HG03045 (cell line): Measurements from ENCODE around the gene HCN1.
"Not testable (repeated sequence)": the region's sequence is repeated elsewhere in the genome, so short reads cannot be mapped to it uniquely, and the experiment has no call there.

ENCODE experiments used
- ATAC-seq: cut with Tn5 transposase; IDR thresholded peaks from one replicate; pipeline ENCODE4 v1.9.1; 2021; ENCODE audit warnings: mild to moderate bottlenecking, moderate library complexity; ENCODE audit not compliant: unreplicated experiment

Gene HCN1

DNA sequence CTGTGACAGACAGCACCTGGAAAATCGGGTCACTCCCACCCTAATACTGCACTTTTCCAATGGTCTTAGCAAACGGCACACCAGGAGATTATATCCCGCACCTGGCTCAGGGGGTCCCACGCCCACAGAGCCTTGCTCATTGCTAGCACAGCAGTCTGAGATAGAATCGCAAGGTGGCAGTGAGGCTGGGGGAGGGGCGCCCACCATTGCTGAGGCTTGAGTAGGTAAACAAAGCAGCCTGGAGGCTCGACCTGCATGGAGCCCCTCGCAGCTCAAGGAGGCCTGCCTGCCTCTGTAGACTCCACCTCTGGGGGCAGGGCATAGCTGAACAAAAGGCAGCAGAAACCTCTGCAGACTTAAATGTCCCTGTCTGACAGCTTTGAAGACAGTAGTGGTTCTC, 383.6 kb downstream of the HCN1 start:
- ATAC-seq: not testable (repeated sequence)

DNA sequence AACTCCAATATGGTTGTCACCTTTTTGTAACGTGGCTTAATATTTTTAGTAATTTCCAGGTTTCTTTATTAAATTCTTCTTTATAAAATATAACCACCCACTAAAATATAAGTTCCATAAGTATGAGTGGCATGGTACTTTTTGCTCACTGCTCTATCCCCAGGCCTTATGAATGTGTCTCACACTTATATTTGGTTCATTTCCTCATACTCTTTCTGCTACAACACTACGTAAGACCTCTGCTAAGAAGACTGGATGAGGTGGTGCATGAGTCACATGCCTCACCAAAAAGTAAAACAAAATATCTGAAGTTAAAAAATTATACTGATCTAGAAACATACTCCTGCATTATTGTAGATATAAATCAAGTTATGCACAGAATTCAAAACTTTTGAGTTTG, 400.9 kb downstream of the HCN1 start:
- no peak for ATAC-seq

DNA sequence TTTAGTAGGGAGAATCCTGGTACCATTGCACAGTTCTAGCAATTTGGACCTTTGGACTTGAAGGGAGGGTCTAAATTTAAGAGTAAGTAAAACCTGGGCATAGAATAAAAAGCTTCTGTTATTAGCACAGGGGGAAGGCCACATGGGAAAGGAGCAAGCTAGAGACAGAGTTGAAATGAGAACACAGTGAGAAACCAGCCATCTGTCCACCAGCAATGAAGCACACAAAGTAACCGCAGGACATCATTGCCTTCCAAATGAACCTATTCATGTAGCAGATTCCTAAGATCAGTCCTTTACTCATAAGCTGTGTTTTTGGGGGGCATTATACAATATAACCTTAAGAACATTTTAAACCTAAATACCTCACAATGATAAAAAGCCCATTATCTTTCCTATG, 407.4 kb downstream of the HCN1 start:
- ATAC-seq: no peak

DNA sequence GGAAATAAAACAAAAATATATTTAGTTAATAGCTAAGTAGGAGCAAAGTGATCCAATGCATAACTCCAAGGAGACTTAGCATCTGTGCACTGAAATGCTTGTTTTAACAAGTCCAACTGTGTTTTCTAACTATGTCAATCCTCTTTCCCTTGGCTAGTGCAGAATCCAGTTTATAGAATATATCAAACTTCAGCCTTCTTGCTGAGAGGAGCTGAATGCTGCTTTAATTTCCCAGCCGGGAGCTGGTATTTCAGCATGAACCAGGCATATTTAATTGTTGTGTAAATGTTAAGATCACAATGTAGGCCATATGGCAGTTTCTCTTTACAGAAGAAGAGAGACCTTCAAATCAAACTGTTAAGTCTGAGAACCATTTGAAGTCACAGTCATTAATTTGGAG, 411.7 kb downstream of the HCN1 start:
- ATAC-seq: no peak

DNA sequence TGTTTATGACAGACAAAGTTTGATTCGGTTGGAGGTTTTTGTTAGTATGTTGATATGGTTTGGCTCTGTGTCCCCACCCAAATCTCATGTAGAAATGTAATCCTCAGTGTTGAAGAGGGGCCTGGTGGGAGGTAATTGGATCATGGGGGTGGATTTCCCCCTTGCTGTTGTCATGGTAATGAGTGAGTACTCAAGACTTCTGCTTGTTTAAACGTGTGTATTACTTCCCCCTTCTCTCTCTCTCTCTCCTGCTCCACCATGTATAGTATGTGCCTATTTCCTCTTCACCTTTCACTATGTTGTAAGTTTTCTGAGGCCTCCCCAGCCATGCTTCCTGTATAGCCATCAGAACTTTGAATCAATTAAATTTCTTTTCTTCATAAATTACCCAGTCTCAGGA, 415.1 kb downstream of the HCN1 start:
- no peak for ATAC-seq

DNA sequence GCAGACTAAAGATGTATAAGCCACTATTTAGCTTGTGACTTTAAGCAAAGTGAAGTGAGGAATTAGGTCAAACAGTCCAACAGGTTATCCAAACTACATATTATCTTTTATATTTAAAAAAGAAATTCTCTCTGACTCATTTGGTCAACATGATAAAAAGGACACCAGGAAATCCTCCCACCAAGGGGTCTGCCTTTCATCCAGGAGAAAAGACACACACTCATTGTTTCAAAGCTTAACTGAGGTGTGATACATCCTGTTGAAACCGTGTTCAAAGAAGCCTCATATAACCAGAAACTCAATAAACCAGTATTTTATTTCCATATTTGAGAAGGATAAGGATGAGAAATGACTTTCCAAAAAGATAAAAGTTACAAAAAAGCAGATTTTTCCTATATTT, 417.1 kb downstream of the HCN1 start:
- ATAC-seq: no peak

DNA sequence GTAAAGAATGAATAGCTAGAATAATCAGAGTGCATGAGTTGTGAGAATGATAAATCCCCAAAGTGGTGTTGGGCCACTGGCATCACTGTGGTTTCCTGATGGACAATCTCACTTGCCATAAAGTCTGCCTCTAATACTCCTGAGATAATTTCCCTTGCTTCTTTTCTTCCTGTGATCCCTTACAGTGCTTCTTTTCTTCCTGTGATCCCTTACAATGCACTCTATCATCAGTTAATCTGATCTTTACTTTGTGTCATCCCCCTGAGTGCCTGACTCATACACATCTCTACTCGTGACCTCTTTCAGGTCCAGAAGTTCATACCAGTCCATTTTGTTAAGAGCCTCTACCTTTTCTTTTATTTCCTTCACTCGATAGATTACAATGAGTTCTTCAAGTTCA, 418.3 kb downstream of the HCN1 start:
- no peak for ATAC-seq

DNA sequence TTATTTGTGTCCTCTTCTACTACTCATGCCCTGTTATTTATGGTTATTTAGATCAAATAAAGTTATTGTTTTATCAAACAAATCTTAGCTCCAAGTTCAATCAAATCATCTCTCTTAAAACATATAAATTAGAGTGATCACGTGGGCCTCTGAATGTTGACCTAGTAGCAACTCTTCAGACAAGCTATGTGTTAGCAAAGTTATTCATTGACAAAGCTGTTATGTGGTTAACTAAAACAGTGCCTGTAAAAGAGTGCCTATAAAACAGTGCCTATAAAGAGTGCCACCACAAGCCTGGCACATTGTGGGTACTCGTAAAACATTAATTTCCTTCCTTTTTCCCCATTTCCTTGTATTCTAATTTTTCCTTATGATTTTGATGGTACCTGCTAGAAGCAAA, 421.9 kb downstream of the HCN1 start:
- ATAC-seq: no peak

DNA sequence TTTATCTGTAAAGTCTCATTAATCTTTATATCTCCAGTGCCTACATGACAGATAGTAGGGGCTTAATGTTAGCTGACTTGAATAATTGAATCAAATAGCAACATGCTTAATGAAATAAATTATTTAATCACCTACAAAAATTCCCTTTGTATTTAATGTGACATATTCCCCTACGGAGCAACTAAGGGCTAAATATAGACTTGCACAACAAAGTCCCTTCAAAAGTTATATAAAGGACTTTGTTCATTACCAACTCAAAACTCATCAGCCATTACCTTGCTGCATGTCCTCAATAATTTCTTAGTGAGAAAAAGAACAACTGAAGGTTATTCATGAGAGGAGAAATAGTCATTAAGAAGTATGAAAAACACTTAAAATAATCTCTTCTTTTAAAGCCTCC, 424.6 kb downstream of the HCN1 start:
- no peak for ATAC-seq

DNA sequence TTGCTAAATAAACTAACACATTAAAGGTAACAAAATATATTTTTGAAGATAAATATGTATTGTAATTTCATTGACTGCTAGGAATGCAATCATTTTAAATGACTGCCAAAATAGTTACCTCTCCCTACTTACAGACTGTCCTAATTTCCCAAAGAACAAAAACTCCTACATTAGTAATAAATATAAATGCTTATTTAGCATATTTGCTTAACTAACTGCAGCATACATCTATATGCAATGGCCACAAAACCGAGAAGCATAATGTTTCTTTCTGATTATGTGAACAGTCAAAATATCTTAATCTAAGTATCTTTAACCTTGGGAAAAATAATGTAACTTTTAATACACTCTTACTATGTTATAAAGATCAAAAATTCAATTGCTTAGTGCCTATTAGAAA, 431.7 kb downstream of the HCN1 start:
- ATAC-seq: no peak

DNA sequence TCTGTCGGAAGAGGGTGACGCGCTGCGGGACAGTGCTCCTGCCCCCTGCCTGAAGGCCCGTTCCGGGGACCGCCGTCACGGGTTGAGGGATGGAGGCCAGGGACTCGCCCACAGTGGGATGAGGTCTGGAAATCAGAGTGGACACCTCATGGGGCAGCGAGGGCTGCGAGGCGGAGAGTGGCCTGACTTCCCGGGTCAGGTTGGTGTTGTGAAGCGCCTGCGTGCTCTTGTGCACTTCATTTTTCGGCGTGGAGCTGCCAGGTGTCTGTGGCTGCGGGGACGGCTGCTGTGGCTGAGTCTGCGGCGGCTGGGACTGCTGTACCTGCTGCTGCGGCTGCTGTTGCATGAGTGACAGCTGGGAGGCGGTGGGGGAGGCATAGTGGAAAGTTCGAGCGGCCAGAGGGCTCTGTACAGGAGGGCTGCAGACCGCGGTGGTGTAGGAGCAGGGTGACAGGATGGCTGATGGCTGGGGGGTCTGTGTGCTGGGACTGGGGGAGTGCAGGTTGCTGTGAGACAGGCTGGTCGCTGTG, 434.1 kb downstream of the HCN1 start:
- ATAC-seq: no peak

DNA sequence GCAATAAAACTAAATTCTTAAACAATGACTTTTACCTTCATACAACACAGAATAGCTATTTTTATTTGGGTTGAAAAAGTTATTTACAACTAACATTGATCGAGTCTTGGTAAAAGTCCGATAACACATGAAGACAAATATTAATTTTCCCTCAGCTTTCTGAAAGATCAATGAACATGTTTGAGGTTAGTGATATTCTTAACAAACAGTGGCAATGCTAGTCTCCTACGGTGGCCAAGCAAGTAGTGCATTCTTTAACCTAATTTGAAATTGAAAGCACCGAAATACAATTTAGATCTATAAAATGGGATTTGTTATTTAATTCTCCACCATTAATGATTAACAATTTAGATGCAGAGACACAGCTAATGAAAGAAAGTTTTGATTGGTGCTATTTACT, 435.1 kb downstream of the HCN1 start:
- no peak for ATAC-seq

DNA sequence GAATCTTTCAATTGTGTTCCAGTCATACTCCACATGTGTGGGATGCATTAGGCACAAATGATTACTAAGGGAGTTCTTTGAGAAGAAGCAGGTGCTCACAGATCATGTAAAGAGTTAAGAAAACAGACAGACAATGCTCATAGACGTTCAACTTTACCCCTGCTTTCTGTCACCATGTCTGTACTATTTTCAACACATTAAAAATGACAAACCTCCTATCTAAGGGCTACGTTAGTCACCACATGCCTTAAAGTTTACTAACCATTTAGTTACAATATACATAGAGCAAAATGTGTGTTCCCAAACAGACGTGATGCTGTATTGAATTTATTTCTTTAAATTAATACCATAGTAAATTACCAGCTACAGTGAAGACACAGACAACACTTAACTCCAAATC, 435.9 kb downstream of the HCN1 start:
- ATAC-seq: no peak

DNA sequence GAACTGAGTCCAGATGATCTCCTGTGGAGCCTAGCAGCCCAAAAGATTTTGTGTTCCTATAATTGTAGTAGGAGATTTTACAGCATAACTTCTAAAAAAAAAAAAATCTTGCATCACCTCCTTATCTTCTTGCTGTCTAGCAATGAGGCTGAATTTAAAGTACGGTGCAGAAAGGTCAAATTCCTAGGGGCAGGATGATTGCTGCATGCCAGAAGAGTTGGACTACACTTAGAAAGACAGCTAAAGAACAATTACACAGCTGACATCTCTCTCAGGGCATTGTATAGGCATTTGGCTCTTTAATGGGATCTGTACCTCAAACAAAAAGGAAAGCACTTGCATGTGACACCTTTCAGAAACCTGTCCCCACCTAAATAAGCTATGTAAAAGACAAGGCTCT, 443.2 kb downstream of the HCN1 start:
- ATAC-seq: no peak

DNA sequence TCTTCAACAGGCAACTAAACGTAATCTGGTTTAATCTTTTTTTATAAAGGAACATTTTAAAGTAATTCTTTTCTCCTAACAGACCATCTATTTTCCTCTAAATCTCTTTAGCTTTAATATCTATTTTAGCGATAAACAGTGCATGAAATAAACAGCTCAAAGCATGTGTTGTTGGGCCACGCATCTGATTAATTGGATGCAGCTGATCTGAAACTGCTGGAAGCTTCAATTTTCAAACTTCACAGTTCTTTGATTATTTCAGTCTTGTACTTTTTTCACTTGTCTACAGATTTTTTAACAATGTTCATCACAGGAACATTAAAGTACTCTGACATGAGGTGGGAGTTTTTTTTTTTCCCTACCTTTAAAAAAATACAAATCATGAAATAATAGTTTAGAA, 443.6 kb downstream of the HCN1 start:
- ATAC-seq: no peak

DNA sequence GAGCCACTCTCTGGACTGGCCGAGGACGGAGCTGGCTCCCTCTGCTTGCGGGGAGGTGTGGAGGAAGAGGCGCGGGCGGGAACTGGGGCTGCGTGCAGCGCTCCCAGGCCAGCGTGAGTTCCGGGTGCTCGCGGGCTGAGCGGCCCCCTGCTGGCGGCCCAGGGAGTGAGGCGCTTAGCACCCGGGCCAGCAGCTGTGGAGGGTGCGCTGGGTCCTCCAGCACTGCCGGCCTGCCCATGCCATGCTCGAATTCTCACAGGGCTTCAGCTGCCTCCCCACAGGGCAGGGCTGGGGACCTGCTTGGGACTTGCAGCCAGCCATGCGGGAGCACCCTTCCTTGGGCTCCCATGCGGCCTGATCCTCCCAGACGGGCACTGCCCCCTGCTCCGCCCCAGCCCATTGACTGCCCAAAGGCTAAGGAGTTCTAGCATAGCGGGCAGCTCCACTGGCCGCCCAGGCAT, 470.6 kb downstream of the HCN1 start:
- ATAC-seq: no peak

DNA sequence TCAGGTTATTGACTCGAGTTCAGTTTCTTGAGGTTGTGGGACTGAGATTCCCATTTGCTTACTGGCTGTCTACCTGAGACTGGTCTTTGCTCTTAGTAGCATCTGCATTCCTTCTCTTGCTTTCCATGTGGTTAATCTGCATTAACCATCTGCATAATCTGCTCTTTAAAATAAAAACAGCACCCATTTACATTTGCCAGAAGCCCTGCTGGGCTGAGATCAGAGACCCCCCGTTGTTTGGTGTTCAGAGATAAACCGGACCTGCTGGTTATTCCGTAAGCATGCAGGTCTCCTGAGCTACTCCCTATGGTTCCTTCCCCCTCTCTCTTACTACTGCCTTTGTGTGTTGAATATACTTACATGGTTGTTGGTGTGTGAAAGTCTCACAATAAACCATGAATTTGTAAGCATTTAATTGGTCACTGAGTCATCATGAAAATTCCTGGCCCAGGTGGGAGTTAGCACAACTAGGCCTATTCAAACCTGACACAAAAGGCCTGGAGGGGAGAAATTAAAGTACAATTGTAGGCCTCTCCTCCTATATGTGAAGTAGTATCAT, 490.7 kb downstream of the HCN1 start:
- no peak for ATAC-seq
